Inferior parietal cortex (tissue), 1 donor: ENCODE measurements around the gene CD70.
"Not testable (repeated sequence)": the region's sequence is repeated elsewhere in the genome, so short reads cannot be mapped to it uniquely, and the experiment has no call there.

ENCODE experiments used
- DNase-seq: peaks from one replicate; pipeline ENCODE4 v3.0.0-alpha.2; 2016; ENCODE audit errors: extremely low spot score

CD70 gene

GRCh38 chr19:6570764-6571163 is 20.2 kb downstream of the CD70 start:
- DNase-seq = no peak

GRCh38 chr19:6568816-6569215 is 22.1 kb downstream of the CD70 start:
- DNase-seq = no peak

- no peak for DNase-seq
Observed at GRCh38 chr19:6568010-6568526, 22.9 kb downstream of the CD70 start.

- not testable (repeated sequence) for DNase-seq
Observed at GRCh38 chr19:6566727-6567126, 24.2 kb downstream of the CD70 start.

- DNase-seq = no peak
Observed at GRCh38 chr19:6564393-6564792, 26.6 kb downstream of the CD70 start.

GRCh38 chr19:6562437-6562836 is 28.5 kb downstream of the CD70 start:
- DNase-seq = not testable (repeated sequence)

GRCh38 chr19:6556480-6557195 is 34.3 kb downstream of the CD70 start:
- DNase-seq = no peak

- DNase-seq = no peak
Observed at GRCh38 chr19:6556043-6556449, 34.9 kb downstream of the CD70 start.

GRCh38 chr19:6551607-6552450 is 39.1 kb downstream of the CD70 start:
- DNase-seq = no peak

- no peak for DNase-seq
Observed at GRCh38 chr19:6551091-6551490, 39.9 kb downstream of the CD70 start.

- DNase-seq = not testable (repeated sequence)
Observed at GRCh38 chr19:6550679-6551078, 40.3 kb downstream of the CD70 start.

GRCh38 chr19:6543866-6544347 is 47.0 kb downstream of the CD70 start:
- no peak for DNase-seq

- no peak for DNase-seq
Observed at GRCh38 chr19:6540918-6541689, 49.8 kb downstream of the CD70 start.

GRCh38 chr19:6539514-6539913 is 51.4 kb downstream of the CD70 start:
- DNase-seq = no peak
